Stimulated activated naive CD4-positive, alpha-beta T cell (primary cell): ENCODE data around the gene SLC22A23.
"Not testable (repeated sequence)": the region's sequence is repeated elsewhere in the genome, so short reads cannot be mapped to it uniquely, and the experiment has no call there.

Experiments used
- DNase-seq, 6 experiments: peaks; one replicate each; lab custom pipeline; 2025; lab: John Stamatoyannopoulos, UW

The SLC22A23 gene

GRCh38 chr6:3384241-3385143, 72.4 kb downstream of the SLC22A23 start:
- DNase-seq: no peak

GRCh38 chr6:3383525-3383924, 73.3 kb downstream of the SLC22A23 start:
- DNase-seq: no peak

GRCh38 chr6:3382326-3383279, 74.2 kb downstream of the SLC22A23 start:
- no peak for DNase-seq

- DNase-seq: no peak
These were observed 75.5 kb downstream of the SLC22A23 start for GRCh38 chr6:3381233-3381921.

- DNase-seq: no peak
These were observed 76.3 kb downstream of the SLC22A23 start for GRCh38 chr6:3380344-3381232.

GRCh38 chr6:3379482-3380060, 77.3 kb downstream of the SLC22A23 start:
- no peak for DNase-seq

GRCh38 chr6:3378808-3379207, 78.0 kb downstream of the SLC22A23 start:
- DNase-seq: not testable (repeated sequence)

GRCh38 chr6:3378398-3378782, 78.5 kb downstream of the SLC22A23 start:
- DNase-seq: peak in 3 of 6 experiments; percentile 31 to 55 (median 42)

- no peak for DNase-seq
These were observed 79.1 kb downstream of the SLC22A23 start for GRCh38 chr6:3377536-3378397.

- DNase-seq: no peak
These were observed 79.8 kb downstream of the SLC22A23 start for GRCh38 chr6:3376893-3377535.

GRCh38 chr6:3376064-3376463, 80.8 kb downstream of the SLC22A23 start:
- no peak for DNase-seq

GRCh38 chr6:3373597-3374203, 83.2 kb downstream of the SLC22A23 start:
- no peak for DNase-seq

- DNase-seq: no peak
These were observed 83.8 kb downstream of the SLC22A23 start for GRCh38 chr6:3372912-3373554.

- no peak for DNase-seq
These were observed 84.5 kb downstream of the SLC22A23 start for GRCh38 chr6:3372184-3372846.

GRCh38 chr6:3371222-3371949, 85.5 kb downstream of the SLC22A23 start:
- no peak for DNase-seq

- peak in 4 of 6 experiments; percentile 10 to 73 (median 71) for DNase-seq
These were observed 86.3 kb downstream of the SLC22A23 start for GRCh38 chr6:3370361-3371221.
